HG02623 (cell line): ENCODE measurements around the gene TGFBR3.

ENCODE experiments used
- ATAC-seq: cut with Tn5 transposase; IDR thresholded peaks from one replicate; pipeline ENCODE4 v1.9.1; 2021; ENCODE audit warnings: moderate library complexity; ENCODE audit not compliant: unreplicated experiment

TGFBR3 gene

GRCh38 chr1:91783423-91784170 is 102.4 kb downstream of the TGFBR3 start:
- no peak for ATAC-seq

GRCh38 chr1:91781901-91782622 is 103.9 kb downstream of the TGFBR3 start:
- no peak for ATAC-seq

GRCh38 chr1:91781371-91781825 is 104.6 kb downstream of the TGFBR3 start:
- no peak for ATAC-seq

- no peak for ATAC-seq
Observed at GRCh38 chr1:91779548-91780021, 106.4 kb downstream of the TGFBR3 start.

- no peak for ATAC-seq
Observed at GRCh38 chr1:91778964-91779363, 107.0 kb downstream of the TGFBR3 start.

- ATAC-seq = no peak
Observed at GRCh38 chr1:91777630-91778300, 108.2 kb downstream of the TGFBR3 start.

GRCh38 chr1:91777196-91777595 is 108.8 kb downstream of the TGFBR3 start:
- ATAC-seq = no peak

- ATAC-seq = no peak
Observed at GRCh38 chr1:91776068-91776794, 109.7 kb downstream of the TGFBR3 start.

- ATAC-seq = no peak
Observed at GRCh38 chr1:91775227-91775626, 110.7 kb downstream of the TGFBR3 start.

GRCh38 chr1:91774520-91775203 is 111.3 kb downstream of the TGFBR3 start:
- no peak for ATAC-seq

GRCh38 chr1:91771717-91772116 is 114.2 kb downstream of the TGFBR3 start:
- ATAC-seq = no peak

GRCh38 chr1:91770667-91771268 is 115.2 kb downstream of the TGFBR3 start:
- ATAC-seq = no peak

GRCh38 chr1:91769742-91770141 is 116.2 kb downstream of the TGFBR3 start:
- no peak for ATAC-seq

- ATAC-seq = no peak
Observed at GRCh38 chr1:91768786-91769725, 116.9 kb downstream of the TGFBR3 start.

GRCh38 chr1:91768120-91768519 is 117.8 kb downstream of the TGFBR3 start:
- no peak for ATAC-seq

- no peak for ATAC-seq
Observed at GRCh38 chr1:91766883-91767282, 119.1 kb downstream of the TGFBR3 start.

- no peak for ATAC-seq
Observed at GRCh38 chr1:91765880-91766443, 120.0 kb downstream of the TGFBR3 start.

GRCh38 chr1:91765293-91765692 is 120.7 kb downstream of the TGFBR3 start:
- ATAC-seq = no peak
